OCI-LY7 (cell line): Measurements from ENCODE around the gene CPXM1. TPM values are rescaled to one million over a fixed set of nuclear protein-coding genes. Genes with fewer than 3 reads are reported as not detected.

Source experiments
- BruUV-seq: library from RNA; stranded (reverse); fragments of 400-500 nt; replicated peaks from 2 replicates; lab custom pipeline; 2021; lab: Mats Ljungman, UMichigan
- CTCF ChIA-PET: fragments of 300-600 bp; sonication (Branson Sonifier 250); formaldehyde crosslinking; loops from one replicate; lab custom pipeline; 2022; ENCODE audit warnings: antibody characterized with exemption; ENCODE audit not compliant: unreplicated experiment; lab: Charles Lee
- POLR2A ChIA-PET: fragments of 300-600 bp; sonication (Branson Sonifier 250); formaldehyde crosslinking; loops from one replicate; lab custom pipeline; 2022; ENCODE audit warnings: antibody characterized with exemption; lab: Charles Lee
- DNase-seq: peaks from one replicate; pipeline ENCODE4 v3.0.0-alpha.2; 2015; ENCODE audit warnings: low spot score
- H2AFZ ChIP-seq: fragments of 200-600 bp; sonication (generic), shearing (Covaris generic); 2 replicates; pipeline ENCODE4 v1.6.1; 2014; ENCODE audit warnings: mild to moderate bottlenecking, antibody characterized with exemption, low read length, moderate library complexity
- H3K27ac ChIP-seq: fragments of 200-600 bp; sonication (generic); 2 replicates; pipeline ENCODE4 v1.5.1; 2014; ENCODE audit warnings: mixed run types, low read depth, mild to moderate bottlenecking, moderate library complexity, low read length, inconsistent platforms; ENCODE audit not compliant: poor library complexity, severe bottlenecking
- H3K36me3 ChIP-seq: fragments of 200-600 bp; sonication (generic); 2 replicates; pipeline ENCODE4 v1.6.1; 2014; ENCODE audit warnings: mild to moderate bottlenecking, antibody characterized with exemption, low read length, moderate library complexity, mixed read lengths; ENCODE audit not compliant: insufficient read depth
- H3K4me1 ChIP-seq: fragments of 200-600 bp; sonication (generic); 2 replicates; pipeline ENCODE4 v1.5.1; 2014; ENCODE audit warnings: mild to moderate bottlenecking, low read length; ENCODE audit not compliant: insufficient read depth, poor library complexity, severe bottlenecking
- H3K4me2 ChIP-seq: fragments of 200-600 bp; sonication (generic); 2 replicates; pipeline ENCODE4 v1.6.1; 2014; ENCODE audit warnings: mild to moderate bottlenecking, low read length
- H3K4me3 ChIP-seq: fragments of 200-600 bp; sonication (generic); 2 replicates; pipeline ENCODE4 v1.5.1; 2014; ENCODE audit warnings: mild to moderate bottlenecking, low read depth, low read length; ENCODE audit not compliant: poor library complexity, severe bottlenecking
- H3K79me2 ChIP-seq: fragments of 200-600 bp; sonication (generic); 2 replicates; pipeline ENCODE4 v1.6.1; 2016; ENCODE audit warnings: low read depth, mild to moderate bottlenecking, low read length, moderate library complexity, mixed read lengths; ENCODE audit not compliant: insufficient read depth
- H3K9me2 ChIP-seq: fragments of 200-600 bp; sonication (generic); 2 replicates; pipeline ENCODE4 v1.6.1; 2016; ENCODE audit warnings: mild to moderate bottlenecking, low read length, mixed read lengths; ENCODE audit not compliant: insufficient read depth
- H3K9me3 ChIP-seq: fragments of 200-600 bp; sonication (generic); 2 replicates; pipeline ENCODE4 v1.6.1; 2014; ENCODE audit warnings: mild to moderate bottlenecking, mixed run types, low read length, mixed read lengths
- H4K20me1 ChIP-seq: fragments of 200-600 bp; sonication (generic); 2 replicates; pipeline ENCODE4 v1.6.1; 2014; ENCODE audit warnings: mild to moderate bottlenecking, antibody characterized with exemption, low read length, moderate library complexity, mixed read lengths; ENCODE audit not compliant: insufficient read depth
- EZH2phosphoT487 ChIP-seq: fragments of 200-600 bp; sonication (generic); IDR thresholded peaks from 2 replicates; pipeline ENCODE4 v1.6.1; 2018; ENCODE audit warnings: low read depth, borderline replicate concordance, mild to moderate bottlenecking, mixed run types, antibody characterized with exemption, low read length, moderate library complexity, mixed read lengths
- intact Hi-C: fragments of 100-400 bp; cut with micrococcal nuclease; formaldehyde crosslinking; loops from one replicate; pipeline ENCODE4 v1.10.0; 2022; ENCODE audit not compliant: unreplicated experiment
- total RNA-seq, 2 experiments: library from RNA; depleted of rRNA in 1 of 2; stranded (reverse); fragments of >200 nt in 1 of 2; shearing (Covaris generic) in 1 of 2; gene quantifications; 2 replicates each; pipeline ENCODE4 v1.2.3, GENCODE V29; 2014 to 2022
- TF ChIP-seq, protein P1 (sequence below): fragments of 200-600 bp; sonication (generic); conservative IDR thresholded peaks from 2 replicates; pipeline ENCODE4 v1.5.1; 2014; ENCODE audit warnings: mild to moderate bottlenecking, antibody characterized with exemption, low read length, moderate library complexity, mixed read lengths

The CPXM1 gene
- total RNA-seq, 2 experiments from 2014 or later, result not detected

DNA sequence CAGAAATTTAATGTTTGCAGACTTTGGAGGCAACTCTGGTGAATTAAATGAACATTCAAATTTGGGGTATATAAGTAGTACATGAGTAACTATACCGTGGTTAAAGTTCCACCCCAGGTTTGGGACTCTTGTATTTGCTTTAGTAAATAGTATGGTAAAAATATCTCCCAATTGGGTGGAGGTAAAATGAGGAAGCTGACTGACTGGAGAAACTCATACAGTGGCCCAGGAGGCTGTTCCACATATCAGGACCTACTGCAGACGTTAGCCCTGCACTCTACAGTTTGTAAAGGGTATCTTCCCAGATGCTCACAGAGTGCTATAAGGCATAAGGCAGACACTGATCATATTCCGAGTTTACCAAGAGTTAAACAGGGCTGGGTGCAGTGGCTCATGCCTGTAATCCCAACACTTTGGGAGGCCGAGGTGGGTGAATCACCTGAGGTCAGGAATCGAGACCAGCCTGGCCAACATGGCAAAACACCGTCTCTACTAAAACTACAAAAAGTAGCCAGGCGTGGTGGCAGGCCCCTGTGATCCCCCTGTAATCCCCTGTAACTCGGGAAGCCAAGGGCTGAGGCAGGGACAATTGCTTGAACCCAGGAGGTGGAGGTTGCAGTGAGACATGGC, 53.7 kb downstream of the CPXM1 start:
- BruUV-seq, result no TSS peak
- H4K20me1 ChIP-seq, result no peaks in the 10 kb centered on the region
- CTCF ChIA-PET, result no interaction called here
- no peak overlapping the region for H3K4me3 ChIP-seq
- no peaks in the 10 kb centered on the region for H3K36me3 ChIP-seq
- H3K27ac ChIP-seq, result no peak overlapping the region
- no peak for DNase-seq
- H3K4me1 ChIP-seq, result no peaks in the 10 kb centered on the region
- H3K9me2 ChIP-seq, result no peaks in the 10 kb centered on the region
- intact Hi-C loops, result no loop called here
- H3K79me2 ChIP-seq, result no peaks in the 10 kb centered on the region
- no peaks in the 10 kb centered on the region for H3K9me3 ChIP-seq
- TF ChIP-seq EZH2phosphoT487, result no peak
- TF ChIP-seq, protein P1, sequence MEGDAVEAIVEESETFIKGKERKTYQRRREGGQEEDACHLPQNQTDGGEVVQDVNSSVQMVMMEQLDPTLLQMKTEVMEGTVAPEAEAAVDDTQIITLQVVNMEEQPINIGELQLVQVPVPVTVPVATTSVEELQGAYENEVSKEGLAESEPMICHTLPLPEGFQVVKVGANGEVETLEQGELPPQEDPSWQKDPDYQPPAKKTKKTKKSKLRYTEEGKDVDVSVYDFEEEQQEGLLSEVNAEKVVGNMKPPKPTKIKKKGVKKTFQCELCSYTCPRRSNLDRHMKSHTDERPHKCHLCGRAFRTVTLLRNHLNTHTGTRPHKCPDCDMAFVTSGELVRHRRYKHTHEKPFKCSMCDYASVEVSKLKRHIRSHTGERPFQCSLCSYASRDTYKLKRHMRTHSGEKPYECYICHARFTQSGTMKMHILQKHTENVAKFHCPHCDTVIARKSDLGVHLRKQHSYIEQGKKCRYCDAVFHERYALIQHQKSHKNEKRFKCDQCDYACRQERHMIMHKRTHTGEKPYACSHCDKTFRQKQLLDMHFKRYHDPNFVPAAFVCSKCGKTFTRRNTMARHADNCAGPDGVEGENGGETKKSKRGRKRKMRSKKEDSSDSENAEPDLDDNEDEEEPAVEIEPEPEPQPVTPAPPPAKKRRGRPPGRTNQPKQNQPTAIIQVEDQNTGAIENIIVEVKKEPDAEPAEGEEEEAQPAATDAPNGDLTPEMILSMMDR, result no peak
- POLR2A ChIA-PET, result no interaction called here
- no peak overlapping the region for H2AFZ ChIP-seq
- H3K4me2 ChIP-seq, result no peak overlapping the region

DNA sequence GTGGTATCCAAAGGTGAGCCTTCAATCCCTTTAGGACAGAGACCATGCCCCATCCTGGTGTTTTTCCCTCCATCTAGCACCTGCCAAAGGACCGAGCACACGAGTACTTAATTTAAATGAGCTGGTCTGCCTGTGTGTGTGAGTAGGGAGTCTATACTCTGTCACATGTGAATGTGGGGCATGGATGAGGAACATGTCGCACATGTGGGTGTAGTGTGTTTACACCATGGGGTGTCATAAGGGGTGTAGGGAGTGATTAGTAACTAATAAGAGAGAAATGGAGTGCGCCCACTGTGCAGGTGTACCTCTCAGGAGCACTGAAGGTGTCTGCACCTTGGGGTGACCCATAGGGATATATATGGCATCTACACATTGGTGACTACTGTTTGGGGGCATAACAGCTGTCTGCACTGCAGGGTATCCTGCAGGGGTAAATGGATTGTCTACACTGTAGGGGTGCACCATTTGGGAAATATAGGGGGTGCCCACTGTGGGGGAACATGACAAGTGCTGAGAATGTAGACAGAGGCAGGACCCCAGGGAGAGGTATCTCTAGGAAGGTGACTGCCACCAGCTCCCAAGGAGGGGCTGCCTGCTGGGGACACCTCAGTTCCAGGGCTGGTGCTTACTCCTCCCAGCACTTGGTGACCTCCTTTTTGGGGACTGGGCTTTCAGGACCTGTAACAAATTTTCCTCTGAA, 54.3 kb downstream of the CPXM1 start:
- no peaks in the 10 kb centered on the region for H3K4me1 ChIP-seq
- no peak overlapping the region for H2AFZ ChIP-seq
- POLR2A ChIA-PET, result no interaction called here
- no peaks in the 10 kb centered on the region for H3K36me3 ChIP-seq
- no peaks in the 10 kb centered on the region for H3K79me2 ChIP-seq
- H3K9me2 ChIP-seq, result no peaks in the 10 kb centered on the region
- BruUV-seq, result no TSS peak
- intact Hi-C loops, result no loop called here
- no peak overlapping the region for H3K27ac ChIP-seq
- no peaks in the 10 kb centered on the region for H3K9me3 ChIP-seq
- no peak overlapping the region for H3K4me2 ChIP-seq
- H3K4me3 ChIP-seq, result no peak overlapping the region
- CTCF ChIA-PET, result no interaction called here
- H4K20me1 ChIP-seq, result no peaks in the 10 kb centered on the region
- no peak for DNase-seq
- TF ChIP-seq EZH2phosphoT487, result no peak
- TF ChIP-seq, protein P1, result no peak
